WTC11 (cell line): ENCODE results near the gene NDUFS1.

Experiments
- CREB1 ChIP-seq: sonication (generic); formaldehyde crosslinking; IDR thresholded peaks from 2 replicates; pipeline ENCODE4 v1.8.0; 2023; ENCODE audit warnings: mild to moderate bottlenecking, missing genetic modification reagents
- CREM ChIP-seq: sonication (generic); formaldehyde crosslinking; IDR thresholded peaks from 2 replicates; pipeline ENCODE4 v1.8.1; 2022; ENCODE audit warnings: mild to moderate bottlenecking, missing genetic modification reagents, moderate library complexity
- CTCF ChIP-seq: fragments of 200-600 bp; IDR thresholded peaks from 2 replicates; pipeline ENCODE4 v1.8.0; 2022; ENCODE audit warnings: antibody characterized with exemption
- E2F1 ChIP-seq: sonication (generic); formaldehyde crosslinking; IDR thresholded peaks from 2 replicates; pipeline ENCODE4 v1.8.0; 2022; ENCODE audit warnings: mild to moderate bottlenecking, missing genetic modification reagents
- FOXP1 ChIP-seq: sonication (generic); formaldehyde crosslinking; IDR thresholded peaks from 2 replicates; pipeline ENCODE4 v1.8.0; 2022; ENCODE audit warnings: missing genetic modification reagents, mild to moderate bottlenecking, moderate library complexity, borderline replicate concordance
- GABPB1 ChIP-seq: sonication (generic); formaldehyde crosslinking; IDR thresholded peaks from 2 replicates; pipeline ENCODE4 v1.8.1; 2023; ENCODE audit warnings: mild to moderate bottlenecking, missing genetic modification reagents
- IRF1 ChIP-seq: sonication (generic); formaldehyde crosslinking; IDR thresholded peaks from 2 replicates; pipeline ENCODE4 v1.8.0; 2023; ENCODE audit warnings: missing genetic modification reagents
- NR3C1 ChIP-seq: sonication (generic); formaldehyde crosslinking; conservative IDR thresholded peaks from 2 replicates; pipeline ENCODE4 v1.8.1; 2023; ENCODE audit warnings: low read depth, mild to moderate bottlenecking, missing genetic modification reagents
- ZNF281 ChIP-seq: sonication (generic); formaldehyde crosslinking; IDR thresholded peaks from 2 replicates; pipeline ENCODE4 v1.8.0; 2023; ENCODE audit warnings: mild to moderate bottlenecking, missing genetic modification reagents
- TF ChIP-seq, protein P1 (sequence below): sonication (generic); formaldehyde crosslinking; IDR thresholded peaks from 2 replicates; pipeline ENCODE4 v1.8.0; 2022; ENCODE audit warnings: mild to moderate bottlenecking, missing genetic modification reagents

GRCh38 chr2:206112846-206113547, 46.2 kb downstream of the NDUFS1 start:
- no peak for TF ChIP-seq CREB1
- TF ChIP-seq CTCF, result no peak
- no peak for TF ChIP-seq NR3C1 (CRISPR knock-in tag)
- TF ChIP-seq CREM (CRISPR knock-in tag), result no peak
- no peak for TF ChIP-seq GABPB1 (CRISPR knock-in tag)
- no peak for TF ChIP-seq IRF1 (CRISPR knock-in tag)
- no peak for TF ChIP-seq FOXP1 (CRISPR knock-in tag)
- no peak for TF ChIP-seq ZNF281
- TF ChIP-seq, protein P1, sequence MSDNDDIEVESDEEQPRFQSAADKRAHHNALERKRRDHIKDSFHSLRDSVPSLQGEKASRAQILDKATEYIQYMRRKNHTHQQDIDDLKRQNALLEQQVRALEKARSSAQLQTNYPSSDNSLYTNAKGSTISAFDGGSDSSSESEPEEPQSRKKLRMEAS (CRISPR knock-in tag), result no peak
- TF ChIP-seq E2F1 (CRISPR knock-in tag), result no peak
